Measurements from ENCODE around the gene ADAMTSL5. TPM values are rescaled to one million over a fixed set of nuclear protein-coding genes. Genes with fewer than 3 reads are reported as not detected.

Gene ADAMTSL5
- total RNA-seq, 2 experiments from 2014 or later, result 2.9 to 3.5 TPM

GRCh38 chr19:1491114-1491848 lies 21.5 kb downstream of the ADAMTSL5 start, which contains the start of gene REEP6:
REEP6 (plus strand) TSS chr19:1491181; CDS start chr19:1491270, 89 bp downstream.
- POLR2A ChIA-PET, result interaction anchor here (0.9 to 1.7 kb wide), 3 partner anchors 18 to 114 kb away, joined by 3 to 4 read pairs (median 3); partner anchors contain the start of gene UQCR11
- no peak for DNase-seq

GRCh38 chr19:1490311-1491113 lies 22.3 kb downstream of the ADAMTSL5 start, which contains the start of gene PCSK4:
PCSK4 (minus strand) TSS chr19:1490350; CDS start chr19:1490346, 4 bp downstream.
- Mint-ChIP-seq H3K9me3 (no peaks in the 10 kb centered on the region), H3K4me3 (peak within 1 kb of the TSS; percentile 82), H3K36me3 (ENCODE audit: low read depth) (no peaks in the 10 kb centered on the region), H3K27me3 (peaks cover 11% of the 10 kb centered on the region), H3K27ac (peak within 1 kb of the TSS; percentile 69), H3K4me1 (peaks cover 15% of the 10 kb centered on the region)
- DNase-seq, result peak; percentile 98
- ChIA-PET CTCF (interaction anchor here (0.6 to 1.0 kb wide), 8 partner anchors 12 to 297 kb away, joined by 3 to 5 read pairs (median 3); no protein-coding TSS in a partner anchor), POLR2A (interaction anchor here (0.9 to 1.7 kb wide), 3 partner anchors 17 to 115 kb away, joined by 3 to 4 read pairs (median 3); partner anchors contain the start of gene UQCR11)

More at GRCh38 chr19:1491114-1491848, 21.5 kb downstream of the ADAMTSL5 start, which contains the start of gene REEP6:
- peak within 1 kb of the TSS; percentile 82 for H3K4me3 Mint-ChIP-seq
- H3K9me3 Mint-ChIP-seq, result no peaks in the 10 kb centered on the region
- no peaks in the 10 kb centered on the region for H3K36me3 Mint-ChIP-seq (ENCODE audit: low read depth)
- H3K27me3 Mint-ChIP-seq, result peaks cover 11% of the 10 kb centered on the region
- CTCF ChIA-PET, result interaction anchor here (0.6 to 1.0 kb wide), 9 partner anchors 11 to 297 kb away, joined by 3 to 5 read pairs (median 3); no protein-coding TSS in a partner anchor
- H3K4me1 Mint-ChIP-seq, result peaks cover 15% of the 10 kb centered on the region
- peak within 1 kb of the TSS; percentile 69 for H3K27ac Mint-ChIP-seq

GRCh38 chr19:1489463-1490310 lies 23.1 kb downstream of the ADAMTSL5 start:
- H3K9me3 Mint-ChIP-seq, result no peaks in the 10 kb centered on the region
- POLR2A ChIA-PET, result interaction anchor here (1.7 kb wide), 1 partner anchor 18 kb away, joined by 4 read pairs; no protein-coding TSS in a partner anchor
- no peaks in the 10 kb centered on the region for H3K36me3 Mint-ChIP-seq (ENCODE audit: low read depth)
- peaks cover 11% of the 10 kb centered on the region for H3K27me3 Mint-ChIP-seq
- CTCF ChIA-PET, result interaction anchor here (0.6 kb wide), 1 partner anchor 349 kb away, joined by 3 read pairs; no protein-coding TSS in a partner anchor
- peaks cover 15% of the 10 kb centered on the region for H3K4me1 Mint-ChIP-seq
- peak overlapping the region; percentile 46 for H3K4me3 Mint-ChIP-seq
- no peak overlapping the region for H3K27ac Mint-ChIP-seq
- DNase-seq, result no peak

GRCh38 chr19:1488282-1488601 lies 24.6 kb downstream of the ADAMTSL5 start:
- CTCF ChIA-PET, result no interaction called here
- Mint-ChIP-seq H3K27me3 (peaks cover 11% of the 10 kb centered on the region), H3K9me3 (no peaks in the 10 kb centered on the region), H3K27ac (no peak overlapping the region), H3K4me3 (no peak overlapping the region), H3K4me1 (peaks cover 15% of the 10 kb centered on the region), H3K36me3 (ENCODE audit: low read depth) (no peaks in the 10 kb centered on the region)
- DNase-seq, result no peak
- POLR2A ChIA-PET, result no interaction called here

- ChIA-PET CTCF (no interaction called here), POLR2A (no interaction called here)
- Mint-ChIP-seq H3K36me3 (ENCODE audit: low read depth) (no peaks in the 10 kb centered on the region), H3K4me1 (peaks cover 15% of the 10 kb centered on the region), H3K27me3 (peaks cover 9% of the 10 kb centered on the region), H3K9me3 (no peaks in the 10 kb centered on the region), H3K27ac (no peak overlapping the region), H3K4me3 (no peak overlapping the region)
- DNase-seq, result no peak
Observed at GRCh38 chr19:1487576-1488281, 25.1 kb downstream of the ADAMTSL5 start.

- ChIA-PET POLR2A (no interaction called here), CTCF (no interaction called here)
- Mint-ChIP-seq H3K36me3 (ENCODE audit: low read depth) (no peaks in the 10 kb centered on the region), H3K27ac (no peak overlapping the region), H3K4me3 (no peak overlapping the region), H3K4me1 (peaks cover 13% of the 10 kb centered on the region), H3K27me3 (peaks cover 4% of the 10 kb centered on the region), H3K9me3 (no peaks in the 10 kb centered on the region)
- no peak for DNase-seq
Observed at GRCh38 chr19:1486720-1487575, 25.9 kb downstream of the ADAMTSL5 start.

- no peak overlapping the region for H3K4me3 Mint-ChIP-seq
- no peak for DNase-seq
- ChIA-PET POLR2A (no interaction called here), CTCF (no interaction called here)
- peaks cover 7% of the 10 kb centered on the region for H3K4me1 Mint-ChIP-seq
- H3K27ac Mint-ChIP-seq, result no peak overlapping the region
- H3K27me3 Mint-ChIP-seq, result no peaks in the 10 kb centered on the region
- H3K36me3 Mint-ChIP-seq (ENCODE audit: low read depth), result peaks cover 2% of the 10 kb centered on the region
- H3K9me3 Mint-ChIP-seq, result no peaks in the 10 kb centered on the region
Observed at GRCh38 chr19:1483979-1484428, 28.8 kb downstream of the ADAMTSL5 start.

- no peak for DNase-seq
- no peaks in the 10 kb centered on the region for H3K9me3 Mint-ChIP-seq
- ChIA-PET POLR2A (no interaction called here), CTCF (no interaction called here)
- H3K27me3 Mint-ChIP-seq, result no peaks in the 10 kb centered on the region
- H3K27ac Mint-ChIP-seq, result no peak overlapping the region
- peaks cover 8% of the 10 kb centered on the region for H3K4me1 Mint-ChIP-seq
- peaks cover 3% of the 10 kb centered on the region for H3K36me3 Mint-ChIP-seq (ENCODE audit: low read depth)
- no peak overlapping the region for H3K4me3 Mint-ChIP-seq
Observed at GRCh38 chr19:1483131-1483978, 29.5 kb downstream of the ADAMTSL5 start.

- POLR2A ChIA-PET, result no interaction called here
- no peak overlapping the region for H3K4me3 Mint-ChIP-seq
- no peaks in the 10 kb centered on the region for H3K9me3 Mint-ChIP-seq
- peaks cover 3% of the 10 kb centered on the region for H3K36me3 Mint-ChIP-seq (ENCODE audit: low read depth)
- no peak for DNase-seq
- H3K27ac Mint-ChIP-seq, result no peak overlapping the region
- H3K27me3 Mint-ChIP-seq, result no peaks in the 10 kb centered on the region
- peaks cover 14% of the 10 kb centered on the region for H3K4me1 Mint-ChIP-seq
- CTCF ChIA-PET, result no interaction called here
Observed at GRCh38 chr19:1482361-1483130, 30.3 kb downstream of the ADAMTSL5 start.

- CTCF ChIA-PET, result no interaction called here
- Mint-ChIP-seq H3K9me3 (no peaks in the 10 kb centered on the region), H3K36me3 (ENCODE audit: low read depth) (peaks cover 8% of the 10 kb centered on the region), H3K27ac (no peak overlapping the region), H3K27me3 (no peaks in the 10 kb centered on the region), H3K4me1 (peaks cover 20% of the 10 kb centered on the region), H3K4me3 (no peak overlapping the region)
- no peak for DNase-seq
- POLR2A ChIA-PET, result no interaction called here
Observed at GRCh38 chr19:1481893-1482360, 30.9 kb downstream of the ADAMTSL5 start.

Measured in activated CD4-positive, alpha-beta memory T cell treated with anti-CD3 and anti-CD28 coated beads, Interleukin-2, amount 10 ng/mL, durations not matched to agents 7 days and 5 days (primary cell).